ENCODE data around the gene GNG7. TPM values are rescaled to one million over a fixed set of nuclear protein-coding genes. Genes with fewer than 3 reads are reported as not detected.
"Not testable (repeated sequence)": the region's sequence is repeated elsewhere in the genome, so short reads cannot be mapped to it uniquely, and the experiment has no call there.

GNG7 gene
- total RNA-seq, 1 donor from 2014 or later: 0.09 TPM

- Mint-ChIP-seq H3K4me3 (peak overlapping the region; percentile 67), H3K4me1 (peaks cover 18% of the 10 kb centered on the region), H3K27ac (peak overlapping the region; percentile 11)
- intact Hi-C loops (cut with micrococcal nuclease); H3K27me3 Mint-ChIP-seq; DNase-seq; H3K9me3 Mint-ChIP-seq; H3K36me3 Mint-ChIP-seq (ENCODE audit: low read depth): not testable (repeated sequence)
These were observed 159.4 kb downstream of the GNG7 start for GRCh38 chr19:2543072-2543462.

DNA sequence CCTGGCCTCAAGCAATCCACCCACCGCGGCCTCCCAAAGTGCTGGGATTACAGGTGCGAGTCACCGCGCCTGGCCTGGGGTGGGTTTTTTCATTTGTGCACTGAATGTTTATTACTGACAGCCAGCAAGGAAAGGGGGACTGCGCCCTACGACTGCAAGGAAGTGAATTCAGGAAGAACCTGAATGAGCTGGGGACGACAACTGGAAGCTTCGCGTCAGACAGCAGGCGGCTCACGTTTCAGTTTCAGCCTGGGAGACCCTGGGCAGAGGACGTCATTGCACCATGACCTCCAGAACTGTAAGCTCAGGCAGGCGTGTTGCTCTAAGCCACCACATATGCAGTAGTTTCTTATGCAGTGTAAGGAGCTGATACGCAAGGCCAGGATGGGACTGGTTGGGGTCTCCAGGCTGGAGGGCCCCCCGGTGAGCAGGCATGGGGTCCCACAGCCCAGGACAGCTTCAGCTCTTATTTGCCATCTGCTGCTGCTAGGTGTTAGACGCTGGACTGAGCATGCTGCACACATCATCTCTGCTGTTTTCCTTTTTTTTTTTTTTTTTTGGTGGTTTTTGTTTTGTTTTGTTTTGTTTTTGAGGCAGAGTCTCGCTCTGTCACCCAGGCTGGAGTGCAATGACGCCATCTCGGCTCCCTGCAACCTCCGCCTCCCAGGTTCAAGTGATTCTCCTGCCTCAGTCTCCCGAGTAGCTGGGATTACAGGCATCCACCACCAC is 160.0 kb downstream of the GNG7 start:
- H3K27ac Mint-ChIP-seq: no peak overlapping the region
- H3K36me3 Mint-ChIP-seq (ENCODE audit: low read depth): no peaks in the 10 kb centered on the region
- H3K9me3 Mint-ChIP-seq: no peaks in the 10 kb centered on the region
- no peak for DNase-seq
- H3K4me3 Mint-ChIP-seq: peak overlapping the region; percentile 37
- no peaks in the 10 kb centered on the region for H3K27me3 Mint-ChIP-seq
- H3K4me1 Mint-ChIP-seq: peaks cover 23% of the 10 kb centered on the region
- intact Hi-C loops (cut with micrococcal nuclease): no loop called here

DNA sequence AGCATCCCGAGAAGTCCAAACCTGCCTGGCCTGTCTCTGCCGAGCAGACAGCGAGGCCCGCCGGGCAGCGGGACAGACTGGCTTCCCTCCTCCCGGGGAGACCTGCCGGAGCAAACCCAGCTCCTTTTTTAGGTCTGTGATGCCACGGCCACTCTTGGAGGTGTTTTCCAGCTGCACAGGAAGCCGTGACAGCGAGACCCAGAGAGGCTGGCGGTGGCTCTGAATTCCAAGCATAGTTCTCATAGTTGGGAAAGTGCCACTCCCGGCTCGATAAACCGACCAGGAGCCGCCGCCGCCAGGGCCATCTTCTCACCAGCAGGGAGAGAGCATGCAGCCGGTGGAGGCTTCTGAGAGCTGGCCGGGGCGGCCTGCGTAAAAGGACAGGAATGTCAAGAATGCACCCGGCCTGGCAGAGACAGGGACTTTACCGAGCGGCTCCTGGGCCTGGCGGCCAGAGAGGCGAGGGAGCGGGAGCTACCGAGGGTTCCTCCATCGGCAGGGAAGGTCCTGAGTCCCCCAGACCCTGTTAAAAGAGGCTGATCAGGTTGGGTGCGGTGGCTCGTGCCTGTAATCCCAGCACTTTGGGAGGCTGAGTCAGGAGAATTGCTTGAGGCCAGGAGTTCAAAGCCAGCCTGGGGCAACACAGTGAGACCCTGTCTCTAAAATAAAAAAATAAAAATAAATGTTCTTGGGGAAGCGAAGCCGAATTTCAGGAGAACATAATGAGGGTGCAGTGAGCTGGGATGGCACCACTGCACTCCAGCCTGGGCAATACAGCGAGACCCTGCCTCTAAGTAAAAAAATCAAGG is 161.6 kb downstream of the GNG7 start:
- Mint-ChIP-seq H3K27ac (no peak overlapping the region), H3K4me3 (no peak overlapping the region), H3K4me1 (peaks cover 25% of the 10 kb centered on the region), H3K27me3 (no peaks in the 10 kb centered on the region), H3K9me3 (no peaks in the 10 kb centered on the region), H3K36me3 (ENCODE audit: low read depth) (no peaks in the 10 kb centered on the region)
- no peak for DNase-seq
- intact Hi-C loops (cut with micrococcal nuclease): no loop called here

GRCh38 chr19:2540251-2540645 is 162.2 kb downstream of the GNG7 start:
- Mint-ChIP-seq H3K9me3 (no peaks in the 10 kb centered on the region), H3K36me3 (ENCODE audit: low read depth) (no peaks in the 10 kb centered on the region), H3K4me1 (peaks cover 25% of the 10 kb centered on the region), H3K4me3 (no peak overlapping the region), H3K27ac (no peak overlapping the region), H3K27me3 (no peaks in the 10 kb centered on the region)
- DNase-seq: no peak
- intact Hi-C loops (cut with micrococcal nuclease): no loop called here

DNA sequence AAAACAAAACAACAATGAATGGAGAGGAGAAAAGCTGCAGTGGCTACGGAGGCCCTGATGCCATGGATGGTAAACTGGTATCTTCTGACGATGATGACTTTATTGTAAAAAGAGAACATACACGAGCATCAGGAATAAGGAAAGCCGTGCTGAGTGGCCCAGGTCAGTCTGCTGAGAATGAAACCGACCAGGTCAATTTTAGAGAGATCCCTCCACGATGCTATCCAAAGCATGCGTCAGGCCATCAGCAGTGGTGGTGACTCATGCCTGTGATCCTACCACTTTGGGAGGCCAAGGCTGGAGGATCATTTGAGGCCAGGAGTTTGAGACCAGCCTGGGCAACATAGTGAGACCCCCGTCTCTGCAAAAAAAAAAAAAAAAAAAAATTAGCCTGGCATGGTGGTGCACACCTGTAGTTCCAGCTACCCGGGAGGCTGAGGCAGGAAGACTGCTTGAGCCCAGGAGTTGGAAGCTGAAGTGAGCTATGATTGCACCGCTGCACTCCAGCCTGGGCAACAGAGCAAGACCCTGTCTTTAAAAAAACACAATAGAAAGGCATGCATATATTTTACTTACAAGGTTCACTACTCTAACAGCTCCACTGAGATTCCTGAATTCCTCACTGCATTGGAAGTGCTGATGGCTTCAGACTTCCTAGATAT is 164.3 kb downstream of the GNG7 start:
- Mint-ChIP-seq H3K27ac (no peak overlapping the region), H3K4me3 (no peak overlapping the region), H3K4me1 (peaks cover 30% of the 10 kb centered on the region), H3K36me3 (ENCODE audit: low read depth) (no peaks in the 10 kb centered on the region), H3K27me3 (no peaks in the 10 kb centered on the region), H3K9me3 (no peaks in the 10 kb centered on the region)
- intact Hi-C loops (cut with micrococcal nuclease): no loop called here
- DNase-seq: no peak

GRCh38 chr19:2537584-2537983 is 164.9 kb downstream of the GNG7 start:
- H3K27ac Mint-ChIP-seq; H3K4me3 Mint-ChIP-seq; H3K27me3 Mint-ChIP-seq; intact Hi-C loops (cut with micrococcal nuclease); H3K9me3 Mint-ChIP-seq; H3K36me3 Mint-ChIP-seq (ENCODE audit: low read depth); DNase-seq: not testable (repeated sequence)
- H3K4me1 Mint-ChIP-seq: peaks cover 32% of the 10 kb centered on the region

DNA sequence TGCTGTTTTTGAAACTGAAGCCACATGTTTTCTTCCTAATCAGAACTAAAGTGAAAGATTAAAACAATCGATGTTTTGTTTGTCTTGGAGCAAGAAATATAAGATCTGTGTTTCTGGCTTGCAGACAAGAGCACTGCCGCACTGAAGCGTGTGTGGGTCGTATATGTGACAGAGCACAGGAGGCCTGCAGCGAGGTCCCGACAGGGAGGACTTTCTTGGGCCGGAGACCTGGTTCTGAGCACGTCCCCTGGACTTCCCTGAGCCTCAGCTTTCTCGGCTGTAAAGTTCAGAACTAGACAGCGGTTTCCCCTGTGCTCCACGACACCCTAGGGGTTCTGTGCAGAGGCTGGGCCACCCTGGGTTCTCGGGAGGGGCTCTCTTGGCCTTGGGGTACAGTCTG is 166.0 kb downstream of the GNG7 start:
- intact Hi-C loops (cut with micrococcal nuclease): no loop called here
- H3K27me3 Mint-ChIP-seq: no peaks in the 10 kb centered on the region
- peaks cover 36% of the 10 kb centered on the region for H3K4me1 Mint-ChIP-seq
- no peaks in the 10 kb centered on the region for H3K9me3 Mint-ChIP-seq
- H3K27ac Mint-ChIP-seq: no peak overlapping the region
- no peak overlapping the region for H3K4me3 Mint-ChIP-seq
- H3K36me3 Mint-ChIP-seq (ENCODE audit: low read depth): no peaks in the 10 kb centered on the region
- no peak for DNase-seq

DNA sequence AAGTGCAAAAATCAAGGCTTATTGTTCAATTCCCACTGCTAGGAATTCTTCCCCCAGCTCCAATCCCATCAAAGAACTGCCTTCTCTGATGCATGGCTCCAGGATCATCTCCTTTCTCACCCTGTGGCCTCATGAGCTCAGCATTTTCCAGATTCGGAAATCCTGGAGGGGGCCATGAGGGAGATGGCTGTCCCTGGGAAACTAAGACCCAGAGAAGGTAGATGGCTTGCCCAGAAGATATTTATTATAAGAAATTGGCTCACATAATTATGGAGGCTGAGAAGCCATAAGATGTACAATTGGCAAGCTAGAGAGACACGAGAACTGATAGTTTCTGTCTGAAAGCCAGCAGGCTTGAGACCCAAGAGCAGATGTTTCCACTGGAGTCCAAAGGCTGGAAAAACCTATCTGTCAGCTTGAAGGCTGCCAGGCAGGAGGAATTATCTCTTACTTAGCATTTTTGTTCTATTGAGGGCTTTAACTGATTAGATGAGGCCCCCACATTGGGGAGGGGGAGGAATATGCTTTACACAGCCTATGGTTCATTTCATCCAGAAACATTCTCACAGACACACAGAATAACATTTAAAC is 168.0 kb downstream of the GNG7 start:
- Mint-ChIP-seq H3K36me3 (ENCODE audit: low read depth) (no peaks in the 10 kb centered on the region), H3K4me1 (peaks cover 31% of the 10 kb centered on the region), H3K27me3 (no peaks in the 10 kb centered on the region), H3K4me3 (no peak overlapping the region), H3K9me3 (no peaks in the 10 kb centered on the region), H3K27ac (no peak overlapping the region)
- intact Hi-C loops (cut with micrococcal nuclease): loop anchor here (5.0 kb wide), 1 partner anchor 37 kb away; no protein-coding TSS in a partner anchor
- no peak for DNase-seq

- intact Hi-C loops (cut with micrococcal nuclease): loop anchor here (5.0 kb wide), 1 partner anchor 37 kb away; no protein-coding TSS in a partner anchor
- peak overlapping the region; percentile 42 for H3K4me3 Mint-ChIP-seq
- H3K4me1 Mint-ChIP-seq: peaks cover 31% of the 10 kb centered on the region
- no peaks in the 10 kb centered on the region for H3K9me3 Mint-ChIP-seq
- peak overlapping the region; percentile 71 for H3K27ac Mint-ChIP-seq
- no peak for DNase-seq
- no peaks in the 10 kb centered on the region for H3K36me3 Mint-ChIP-seq (ENCODE audit: low read depth)
- no peaks in the 10 kb centered on the region for H3K27me3 Mint-ChIP-seq
These were observed 168.6 kb downstream of the GNG7 start for GRCh38 chr19:2533686-2534422.

DNA sequence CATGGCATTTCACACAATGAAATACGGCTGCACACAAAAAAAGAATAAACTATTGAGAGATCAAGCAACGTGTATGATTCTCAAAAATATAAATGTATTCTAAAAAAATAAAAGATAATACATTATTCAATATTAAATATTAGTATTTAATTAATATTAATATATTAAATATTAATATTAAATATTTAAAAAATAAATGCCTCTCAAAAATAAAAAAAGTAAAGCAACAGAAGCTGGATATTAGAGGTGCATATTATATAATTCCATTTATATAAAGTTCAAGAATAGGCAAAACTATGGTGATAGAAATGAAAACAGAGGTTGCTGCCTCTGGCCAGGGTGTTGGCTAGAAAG is 169.4 kb downstream of the GNG7 start:
- peaks cover 31% of the 10 kb centered on the region for H3K4me1 Mint-ChIP-seq
- H3K27me3 Mint-ChIP-seq: no peaks in the 10 kb centered on the region
- H3K9me3 Mint-ChIP-seq: no peaks in the 10 kb centered on the region
- no peak for DNase-seq
- no peak overlapping the region for H3K27ac Mint-ChIP-seq
- no peaks in the 10 kb centered on the region for H3K36me3 Mint-ChIP-seq (ENCODE audit: low read depth)
- intact Hi-C loops (cut with micrococcal nuclease): loop anchor here (5.0 kb wide), 1 partner anchor 36 kb away; no protein-coding TSS in a partner anchor
- H3K4me3 Mint-ChIP-seq: no peak overlapping the region

GRCh38 chr19:2532252-2533071 is 170.0 kb downstream of the GNG7 start:
- intact Hi-C loops (cut with micrococcal nuclease): loop anchor here (5.0 kb wide), 1 partner anchor 35 kb away; no protein-coding TSS in a partner anchor
- peaks cover 26% of the 10 kb centered on the region for H3K4me1 Mint-ChIP-seq
- no peak overlapping the region for H3K4me3 Mint-ChIP-seq
- H3K27me3 Mint-ChIP-seq: no peaks in the 10 kb centered on the region
- H3K36me3 Mint-ChIP-seq (ENCODE audit: low read depth): no peaks in the 10 kb centered on the region
- H3K9me3 Mint-ChIP-seq: no peaks in the 10 kb centered on the region
- DNase-seq: no peak
- H3K27ac Mint-ChIP-seq: peak overlapping the region; percentile 15

DNA sequence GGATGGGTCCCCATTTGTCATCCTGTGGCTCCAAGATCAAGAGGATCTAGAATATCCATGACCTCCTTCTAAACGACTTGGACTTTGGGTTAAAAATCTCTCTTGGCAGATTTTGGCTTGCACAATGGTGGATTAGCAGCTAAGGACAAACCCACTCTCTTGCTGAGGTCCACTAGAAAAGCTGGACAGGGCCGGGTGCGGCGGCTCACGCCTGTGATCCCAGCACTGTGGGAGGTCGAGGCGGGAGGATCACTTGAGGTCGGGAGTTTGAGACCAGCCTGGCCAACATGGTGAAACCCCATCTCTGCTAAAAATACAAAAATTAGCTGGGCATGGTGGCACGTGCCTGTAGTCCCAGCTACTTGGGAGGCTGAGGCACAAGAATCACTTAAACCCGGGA is 172.6 kb downstream of the GNG7 start:
- H3K9me3 Mint-ChIP-seq; H3K4me3 Mint-ChIP-seq; H3K27me3 Mint-ChIP-seq; H3K36me3 Mint-ChIP-seq (ENCODE audit: low read depth); H3K27ac Mint-ChIP-seq; DNase-seq: not testable (repeated sequence)
- intact Hi-C loops (cut with micrococcal nuclease): loop anchor here (5.0 kb wide), 1 partner anchor 33 kb away; no protein-coding TSS in a partner anchor
- peaks cover 23% of the 10 kb centered on the region for H3K4me1 Mint-ChIP-seq

Measured in activated CD4-positive, alpha-beta T cell treated with anti-CD3 and anti-CD28 coated beads, Interleukin-2, amount 10 ng/mL, durations not matched to agents 24 days and 14 days (primary cell).